GM18498 (cell line): ENCODE results near the gene ARHGAP26.
A peak's percentile ranks its signal among the peaks of the same experiment; 100 is the strongest.

Experiments used
- ATAC-seq: cut with Tn5 transposase; IDR thresholded peaks from one replicate; pipeline ENCODE4 v1.9.1; 2021; ENCODE audit warnings: mild to moderate bottlenecking, moderate library complexity; ENCODE audit not compliant: unreplicated experiment

Gene ARHGAP26

GRCh38 chr5:143244000-143244736 is 474.0 kb downstream of the ARHGAP26 start:
- ATAC-seq = no peak

GRCh38 chr5:143244990-143245389 is 474.8 kb downstream of the ARHGAP26 start:
- no peak for ATAC-seq

- no peak for ATAC-seq
These were observed 475.9 kb downstream of the ARHGAP26 start for GRCh38 chr5:143245929-143246561.

DNA sequence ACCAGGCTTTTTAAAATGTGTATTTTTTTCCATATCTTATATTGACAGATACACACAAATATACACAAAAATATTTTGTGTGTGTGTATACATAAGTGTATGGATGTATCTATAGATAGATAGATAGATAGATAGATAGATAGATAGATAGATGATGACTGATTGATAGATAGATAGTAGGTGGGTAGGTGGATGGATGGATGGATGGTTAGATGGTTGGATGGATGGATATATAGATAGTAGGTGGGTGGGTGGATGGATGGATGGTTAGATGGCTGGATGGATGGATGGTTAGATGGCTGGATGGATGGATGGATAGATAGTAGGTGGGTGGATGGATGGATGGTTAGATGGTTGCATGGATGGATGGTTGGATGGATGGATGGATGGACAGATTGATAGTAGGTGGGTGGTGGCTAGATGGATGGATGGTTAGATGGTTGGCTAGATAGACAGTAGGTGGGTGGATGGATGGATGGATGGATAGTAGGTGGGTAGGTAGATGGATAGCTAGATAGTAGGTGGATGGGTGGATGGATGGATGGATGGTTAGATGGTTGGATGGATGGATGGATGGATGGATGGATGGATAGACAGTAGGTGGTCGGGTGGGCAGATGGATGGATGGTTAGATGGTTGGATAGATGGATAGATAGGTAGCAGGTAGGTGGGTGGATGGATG is 477.1 kb downstream of the ARHGAP26 start:
- ATAC-seq = no peak

DNA sequence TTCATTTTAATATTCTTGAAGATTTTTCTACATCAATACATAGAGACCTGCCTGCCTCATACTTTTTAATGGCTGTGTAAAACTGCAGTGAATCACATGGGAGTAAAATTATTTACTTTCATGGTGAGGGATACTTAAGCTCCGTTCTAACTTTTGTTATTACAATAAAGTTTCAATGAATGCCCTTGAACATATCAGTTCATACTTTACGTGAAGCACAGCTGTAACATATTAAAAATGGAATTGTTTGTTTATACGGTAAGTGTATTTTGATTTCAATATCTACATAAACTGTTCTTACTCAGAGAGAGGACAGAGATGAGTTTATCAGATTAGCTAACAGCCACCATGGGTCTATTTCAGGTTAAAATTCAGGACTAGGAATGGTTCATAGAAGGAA is 478.2 kb downstream of the ARHGAP26 start:
- ATAC-seq = no peak

DNA sequence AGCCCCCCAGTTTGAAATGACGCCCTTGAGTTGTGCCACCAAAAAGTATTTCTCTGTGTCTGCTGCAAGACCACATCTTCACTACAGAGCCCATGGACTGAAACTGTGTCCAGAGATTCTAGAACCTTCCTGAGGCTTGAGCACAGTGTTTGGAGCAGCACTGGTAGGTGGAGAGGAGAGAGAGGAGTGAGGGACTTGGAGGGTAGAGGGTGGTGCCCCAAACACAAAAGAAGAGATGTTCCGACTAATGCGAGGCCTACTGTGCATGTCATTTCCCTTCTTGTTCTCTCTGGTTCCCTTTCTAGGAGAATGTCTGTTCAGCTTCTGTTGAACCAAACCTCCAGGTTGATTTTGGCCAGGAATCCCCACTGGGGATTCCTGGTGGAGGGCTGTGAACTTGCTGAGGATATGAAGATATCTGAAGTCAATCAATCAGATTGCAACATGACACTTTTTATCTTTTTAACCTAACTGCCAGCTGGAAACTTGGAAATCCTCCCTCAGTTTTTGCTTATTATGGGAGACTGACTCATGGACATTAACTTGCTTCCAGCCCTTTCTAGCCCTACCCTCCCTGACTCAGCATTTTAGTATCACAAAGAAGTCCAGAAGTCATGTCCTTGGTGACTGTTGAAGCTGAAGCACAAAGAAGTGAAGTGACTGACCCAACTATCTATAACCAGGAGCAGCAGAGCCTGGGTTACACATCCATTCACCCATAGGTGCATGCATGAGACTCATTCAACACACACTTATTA is 478.8 kb downstream of the ARHGAP26 start:
- ATAC-seq = no peak

- ATAC-seq = no peak
These were observed 479.7 kb downstream of the ARHGAP26 start for GRCh38 chr5:143249851-143250250.

GRCh38 chr5:143251190-143251589 is 481.0 kb downstream of the ARHGAP26 start:
- ATAC-seq = peak; percentile 75

- peak; percentile 31 for ATAC-seq
These were observed 481.8 kb downstream of the ARHGAP26 start for GRCh38 chr5:143251946-143252345.

GRCh38 chr5:143254819-143255218 is 484.6 kb downstream of the ARHGAP26 start:
- ATAC-seq = no peak

GRCh38 chr5:143258559-143259253 is 488.5 kb downstream of the ARHGAP26 start:
- ATAC-seq = no peak

DNA sequence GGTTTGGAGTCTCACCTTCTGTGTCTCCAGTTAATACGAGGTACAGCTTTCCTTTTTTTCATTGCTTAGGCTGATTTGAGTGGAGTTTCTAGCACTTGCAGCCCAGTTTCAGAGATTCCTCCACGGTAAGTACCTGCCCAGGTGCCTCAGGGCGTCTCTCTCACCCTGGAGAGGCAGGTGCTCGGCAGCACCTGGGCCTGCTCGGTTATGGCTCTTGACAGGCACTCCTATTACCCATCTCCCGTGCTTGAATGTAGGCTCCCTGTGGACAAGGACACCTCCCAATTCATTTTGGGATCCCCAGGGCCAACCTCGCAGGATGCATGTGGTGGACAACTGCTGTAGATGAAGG is 489.1 kb downstream of the ARHGAP26 start:
- no peak for ATAC-seq

DNA sequence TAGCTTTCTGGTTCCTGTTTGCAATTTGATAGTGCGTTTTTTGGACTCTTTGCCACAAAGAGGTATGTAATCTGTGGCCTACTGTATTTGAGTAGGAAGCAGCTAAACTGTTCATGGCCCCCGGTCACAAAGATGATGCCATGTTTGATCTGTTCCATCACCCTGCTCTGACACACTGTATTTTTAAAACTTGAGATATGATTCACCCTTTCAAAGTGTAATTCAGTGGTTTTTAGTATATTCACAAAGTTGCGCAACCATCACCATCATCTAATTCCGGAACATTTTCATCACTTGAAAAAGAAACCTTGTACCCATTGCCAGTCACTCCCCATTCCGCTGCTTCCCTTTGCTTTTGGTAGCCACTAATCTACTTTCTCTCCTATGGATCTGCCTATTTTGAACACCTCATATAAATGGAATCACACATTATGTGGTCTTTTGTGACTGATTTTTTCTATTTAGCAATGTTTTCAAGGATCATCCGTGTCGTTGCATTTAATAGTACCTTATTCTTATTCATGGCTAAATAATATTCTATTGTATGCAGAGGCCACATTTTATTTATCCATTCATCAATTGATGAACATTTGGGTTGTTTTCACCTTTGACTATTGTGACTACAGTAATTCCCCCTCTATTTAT is 491.7 kb downstream of the ARHGAP26 start:
- ATAC-seq = no peak

DNA sequence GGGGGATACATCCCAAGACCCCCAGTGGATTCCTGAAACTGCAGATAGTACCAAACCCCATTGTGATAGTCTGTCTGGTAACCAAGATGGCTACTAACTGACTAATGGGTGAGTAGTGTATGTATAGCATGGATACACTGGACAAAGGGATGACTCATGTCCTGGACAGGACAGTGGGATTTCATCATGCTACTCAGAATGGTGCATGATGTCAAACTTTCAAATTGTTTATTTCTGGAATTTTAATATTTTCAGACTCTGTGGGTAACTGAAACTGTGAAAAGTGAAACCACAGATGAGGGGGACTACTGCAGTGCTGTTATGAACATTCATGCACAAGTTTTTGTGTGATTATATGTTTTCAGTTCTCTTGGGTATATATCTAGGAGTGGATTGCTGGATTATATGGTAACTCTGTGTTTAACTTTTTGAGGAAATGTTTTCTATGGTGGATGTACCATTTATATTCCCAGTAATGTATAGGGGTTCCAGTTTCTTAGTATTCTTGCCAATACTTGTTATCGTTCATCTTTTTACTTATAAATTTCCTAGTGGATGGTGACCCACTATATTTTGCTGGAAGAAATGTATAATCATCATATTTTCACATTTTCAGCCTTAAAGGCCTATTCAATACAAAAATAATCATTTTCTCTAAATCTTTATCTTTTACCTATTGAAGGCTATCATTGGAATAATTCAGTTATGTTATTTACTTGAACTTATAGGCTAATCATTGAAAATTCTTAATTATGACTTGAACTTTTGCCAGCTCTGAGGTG is 492.4 kb downstream of the ARHGAP26 start:
- ATAC-seq = peak; percentile 65

DNA sequence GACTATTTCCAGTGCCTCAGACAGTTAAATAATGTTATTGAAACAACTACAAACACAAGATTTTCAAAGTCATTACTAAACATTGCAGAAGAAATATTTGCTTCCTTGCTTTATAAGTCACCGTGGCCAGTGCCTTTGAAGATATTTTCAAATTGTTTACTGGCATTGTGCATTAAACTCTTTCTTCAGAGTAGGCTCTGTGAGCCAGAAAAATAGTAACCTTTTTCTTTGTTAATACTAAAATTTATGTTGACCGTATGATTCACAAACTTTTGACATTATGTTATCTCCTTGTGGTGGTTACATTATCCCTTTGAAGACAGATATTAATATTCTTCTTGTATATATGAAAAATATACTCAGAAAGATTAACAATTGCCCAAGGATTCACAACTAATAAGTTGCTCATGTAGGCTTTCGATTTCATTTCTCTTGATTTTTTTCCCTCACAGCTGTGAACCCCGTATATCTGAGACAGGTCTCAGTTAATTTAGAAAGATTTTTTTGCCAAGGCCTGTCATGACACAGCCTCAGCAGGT is 493.2 kb downstream of the ARHGAP26 start:
- no peak for ATAC-seq

DNA sequence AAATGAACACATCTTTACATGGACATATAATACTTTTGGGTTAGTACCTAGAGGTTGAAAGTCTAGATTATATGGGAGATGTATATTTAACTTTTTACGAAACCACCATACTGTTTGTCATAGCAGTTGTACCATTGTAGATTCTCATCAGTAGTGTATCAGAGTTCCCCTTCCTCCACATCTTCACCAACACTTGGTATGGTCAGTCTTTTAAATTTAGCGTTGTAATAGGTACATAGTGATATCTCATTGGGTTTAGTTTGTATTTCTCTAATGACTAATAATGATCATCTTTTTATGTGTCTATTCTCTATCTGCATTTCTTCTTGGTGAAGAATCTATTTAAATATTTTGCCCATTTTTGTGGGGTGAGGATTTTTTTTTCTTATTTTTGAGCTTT is 495.8 kb downstream of the ARHGAP26 start:
- ATAC-seq = no peak

DNA sequence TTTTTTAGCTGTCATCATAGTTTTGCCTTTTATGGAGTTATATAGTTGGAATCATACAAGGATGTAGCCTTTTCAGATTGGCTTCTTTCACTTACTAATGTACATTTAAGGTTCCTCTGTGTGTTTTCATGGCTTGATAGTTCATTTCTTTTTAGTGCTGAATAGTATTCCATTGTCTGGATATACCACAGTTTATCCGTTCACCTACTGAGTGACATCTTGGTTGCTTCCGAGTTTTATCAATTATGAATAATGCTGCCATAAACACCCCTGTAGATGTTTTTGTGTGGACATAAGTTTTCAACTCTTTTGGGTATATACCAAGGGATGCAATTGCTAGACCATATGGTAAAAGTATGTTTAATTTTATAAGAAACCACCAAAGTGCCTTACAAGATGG is 497.0 kb downstream of the ARHGAP26 start:
- ATAC-seq = no peak

GRCh38 chr5:143268388-143268787 is 498.2 kb downstream of the ARHGAP26 start:
- ATAC-seq = no peak

GRCh38 chr5:143271431-143271830 is 501.3 kb downstream of the ARHGAP26 start:
- peak; percentile 68 for ATAC-seq
